ENCODE data around the gene CRISP2. TPM values are rescaled to one million over a fixed set of nuclear protein-coding genes. Genes with fewer than 3 reads are reported as not detected.
"Not testable (repeated sequence)": the region's sequence is repeated elsewhere in the genome, so short reads cannot be mapped to it uniquely, and the experiment has no call there.

Gene CRISP2
- not detected for total RNA-seq
- long read RNA-seq, result 0 reads

GRCh38 chr6:49713346-49713745, at the start of gene CRISP2:
Gene CRISP2 (minus strand): TSS chr6:49713543. CDS start chr6:49709196, 4,347 bp downstream.
- intact Hi-C loops (cut with DNase I), result no loop called here
- no peak for ATAC-seq
- peak; percentile 20 for DNase-seq (ENCODE audit: missing footprints)

- no peak for ATAC-seq
- intact Hi-C loops (cut with DNase I), result no loop called here
- DNase-seq (ENCODE audit: missing footprints), result no peak
These were observed 30.9 kb upstream of the CRISP2 start, which contains the start of gene CRISP3 for GRCh38 chr6:49744259-49744658. Gene CRISP3 (minus strand): TSS chr6:49744388. CDS start chr6:49744367, 21 bp downstream.

DNA sequence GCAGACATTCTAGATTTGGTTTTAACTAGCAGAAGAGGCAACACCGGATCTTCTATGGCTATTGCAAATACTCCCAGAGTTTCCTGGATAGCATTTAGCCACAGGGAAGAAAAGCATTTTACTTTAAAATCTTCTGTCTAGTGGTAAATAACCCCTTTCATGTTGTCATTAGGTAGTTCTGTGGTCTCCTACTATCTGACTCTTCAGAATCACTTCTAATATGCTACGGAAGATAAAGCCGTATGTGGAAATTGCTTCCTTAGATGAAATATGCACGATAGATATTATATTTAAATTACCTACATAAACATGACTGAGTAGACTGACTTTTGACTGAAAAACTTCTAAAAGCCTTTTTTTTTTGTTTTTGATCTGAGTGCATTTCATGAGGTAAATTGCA, 30.1 kb upstream of the CRISP2 start:
- intact Hi-C loops (cut with DNase I), result no loop called here
- DNase-seq (ENCODE audit: missing footprints) (no peak), ATAC-seq (no peak)

DNA sequence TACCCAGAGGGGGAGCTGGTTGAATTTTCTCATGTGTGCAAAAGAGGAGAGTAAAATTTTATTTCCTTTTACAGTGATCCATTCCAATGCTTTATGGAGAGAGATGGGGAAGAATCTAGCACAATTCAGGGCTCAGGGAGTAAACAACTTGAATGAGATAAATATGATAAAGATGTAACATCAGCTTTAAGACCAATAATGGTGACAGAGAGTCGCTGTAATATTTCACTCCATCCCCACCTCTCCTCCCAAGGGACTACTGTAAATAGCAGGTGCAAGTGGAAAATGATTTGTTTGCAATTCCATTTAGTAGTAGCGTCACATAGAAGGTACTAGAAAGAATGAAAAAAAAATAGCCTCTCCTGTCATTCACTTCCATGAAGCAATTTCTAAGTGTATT, 26.1 kb upstream of the CRISP2 start:
- ATAC-seq (no peak), DNase-seq (ENCODE audit: missing footprints) (no peak)
- intact Hi-C loops (cut with DNase I), result no loop called here

GRCh38 chr6:49736017-49736508, 22.7 kb upstream of the CRISP2 start:
- intact Hi-C loops (cut with DNase I), result no loop called here
- no peak for DNase-seq (ENCODE audit: missing footprints)
- ATAC-seq, result no peak

- intact Hi-C loops (cut with DNase I), result no loop called here
- no peak for DNase-seq (ENCODE audit: missing footprints)
- ATAC-seq, result no peak
These were observed 20.3 kb upstream of the CRISP2 start for GRCh38 chr6:49733680-49734079.

DNA sequence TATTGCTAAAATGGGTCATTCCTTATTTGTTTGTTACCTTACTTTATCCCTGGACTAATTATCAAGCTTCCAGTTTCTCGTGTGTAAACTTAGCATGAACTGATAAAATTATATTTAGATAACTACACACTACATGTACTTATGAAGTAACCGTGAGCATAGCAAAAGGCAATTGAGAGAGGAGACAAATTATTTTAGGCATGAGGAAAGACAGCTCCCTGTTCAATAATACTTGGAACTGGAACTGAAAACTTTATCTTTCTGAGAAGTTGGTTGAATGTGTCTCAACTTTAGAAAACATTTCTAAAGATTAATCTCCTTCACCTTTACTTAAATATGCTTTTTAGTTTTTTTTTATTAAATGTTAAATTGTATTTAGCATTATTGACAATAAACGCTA, 19.4 kb upstream of the CRISP2 start:
- intact Hi-C loops (cut with DNase I), result no loop called here

GRCh38 chr6:49730251-49730650, 16.9 kb upstream of the CRISP2 start:
- intact Hi-C loops (cut with DNase I), result no loop called here

More for the DNA sequence above, 19.4 kb upstream of the CRISP2 start:
- DNase-seq (ENCODE audit: missing footprints) (no peak), ATAC-seq (no peak)

GRCh38 chr6:49723917-49724316, 10.6 kb upstream of the CRISP2 start:
- ATAC-seq; intact Hi-C loops (cut with DNase I); DNase-seq (ENCODE audit: missing footprints): not testable (repeated sequence)

More at GRCh38 chr6:49730251-49730650, 16.9 kb upstream of the CRISP2 start:
- DNase-seq (ENCODE audit: missing footprints) (no peak), ATAC-seq (no peak)

GRCh38 chr6:49721297-49721696, 8.0 kb upstream of the CRISP2 start:
- no peak for ATAC-seq
- intact Hi-C loops (cut with DNase I), result no loop called here
- no peak for DNase-seq (ENCODE audit: missing footprints)

DNA sequence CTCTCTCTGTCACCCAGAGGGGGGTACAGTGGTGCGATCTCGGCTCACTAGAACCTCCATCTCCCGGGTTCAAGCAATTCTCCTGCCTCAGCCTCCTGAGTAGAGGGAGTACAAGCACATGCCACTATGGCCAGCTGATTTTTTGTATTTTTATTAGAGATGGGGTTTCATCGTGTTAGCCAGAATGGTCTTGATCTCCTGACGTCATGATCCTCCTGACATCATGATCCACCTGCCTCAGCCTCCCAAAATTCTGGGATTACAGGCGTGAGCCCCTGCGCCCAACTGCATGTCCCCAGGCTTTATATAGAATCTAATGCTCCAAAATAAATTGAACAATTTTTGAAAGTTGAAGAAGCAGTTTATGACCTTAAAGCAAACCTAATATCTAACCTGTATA, 7.0 kb upstream of the CRISP2 start:
- DNase-seq (ENCODE audit: missing footprints), result no peak
- intact Hi-C loops (cut with DNase I), result no loop called here
- no peak for ATAC-seq

- no peak for DNase-seq (ENCODE audit: missing footprints)
- intact Hi-C loops (cut with DNase I), result no loop called here
- ATAC-seq, result no peak
These were observed 14.9 kb downstream of the CRISP2 start for GRCh38 chr6:49698478-49698877.

- intact Hi-C loops (cut with DNase I), result no loop called here
- no peak for ATAC-seq
- DNase-seq (ENCODE audit: missing footprints), result no peak
These were observed 19.8 kb downstream of the CRISP2 start for GRCh38 chr6:49693512-49693911.

DNA sequence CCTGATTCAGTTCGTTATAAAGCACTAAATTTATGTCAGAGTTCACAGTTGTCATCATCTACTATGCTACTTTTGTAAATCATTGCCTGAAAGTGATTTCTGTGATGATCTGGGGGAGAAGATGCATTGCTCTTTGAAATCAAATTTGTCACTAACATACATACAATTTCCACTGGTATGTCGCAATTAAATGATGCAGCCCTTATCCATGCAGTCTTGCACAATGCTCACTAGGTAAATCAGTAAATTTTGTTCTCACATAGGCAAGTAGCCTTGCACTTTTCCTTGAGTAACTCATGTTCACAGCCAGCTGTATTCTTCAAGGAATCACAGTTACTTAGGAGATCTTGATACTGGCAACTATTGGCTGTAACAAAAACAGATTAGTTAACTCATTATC, 20.8 kb downstream of the CRISP2 start:
- intact Hi-C loops (cut with DNase I), result no loop called here
- no peak for DNase-seq (ENCODE audit: missing footprints)
- ATAC-seq, result no peak

GRCh38 chr6:49676671-49677281, 36.6 kb downstream of the CRISP2 start:
- no peak for DNase-seq (ENCODE audit: missing footprints)
- ATAC-seq, result no peak
- intact Hi-C loops (cut with DNase I), result no loop called here

- no peak for ATAC-seq
- intact Hi-C loops (cut with DNase I), result no loop called here
These were observed 37.5 kb downstream of the CRISP2 start for GRCh38 chr6:49675816-49676215.

GRCh38 chr6:49668083-49668511, 45.2 kb downstream of the CRISP2 start:
- DNase-seq (ENCODE audit: missing footprints) (no peak), ATAC-seq (no peak)
- intact Hi-C loops (cut with DNase I), result no loop called here

More at GRCh38 chr6:49675816-49676215, 37.5 kb downstream of the CRISP2 start:
- DNase-seq (ENCODE audit: missing footprints), result no peak

DNA sequence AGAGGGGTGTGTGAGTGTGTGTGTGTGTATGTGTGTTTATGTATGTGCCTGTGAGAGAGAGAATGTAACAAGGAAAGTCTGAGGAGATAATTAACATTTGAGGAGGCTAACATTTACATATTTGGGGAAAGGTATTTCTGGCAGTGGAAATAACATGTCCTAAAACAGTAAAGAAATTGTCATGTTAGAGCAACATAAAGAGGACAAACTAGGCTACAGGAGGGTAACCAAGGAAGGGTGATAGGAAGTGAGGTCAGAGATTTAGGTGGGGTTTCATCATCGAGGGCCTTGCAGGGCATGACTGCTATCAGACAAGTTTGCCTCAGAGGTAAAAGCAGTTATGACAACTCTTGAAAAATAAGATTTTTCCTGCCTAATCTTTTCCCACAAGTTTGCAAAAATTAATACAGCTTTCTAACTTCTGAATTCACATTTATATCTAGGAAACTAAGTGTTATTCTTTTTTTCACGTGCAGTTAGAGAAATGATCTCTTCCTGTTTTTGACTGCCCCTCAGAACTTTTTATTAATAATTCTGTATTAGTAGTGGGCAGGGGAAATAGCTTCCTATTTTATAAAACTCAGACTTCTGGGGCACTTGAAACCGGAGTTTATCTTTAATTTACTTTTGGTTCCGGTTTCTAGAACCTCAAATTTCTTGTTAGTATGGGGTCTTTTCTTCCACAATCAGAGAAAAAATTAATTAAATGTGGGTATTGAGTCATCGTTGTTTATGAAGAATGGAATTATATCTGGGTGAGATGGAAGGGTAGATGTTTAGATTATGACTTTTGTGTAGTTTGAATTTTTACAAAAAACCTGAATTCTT, 46.2 kb downstream of the CRISP2 start:
- DNase-seq (ENCODE audit: missing footprints) (no peak), ATAC-seq (no peak)
- intact Hi-C loops (cut with DNase I), result no loop called here

- ATAC-seq (no peak), DNase-seq (ENCODE audit: missing footprints) (no peak)
- intact Hi-C loops (cut with DNase I), result no loop called here
These were observed 46.9 kb downstream of the CRISP2 start for GRCh38 chr6:49666480-49666879.

DNA sequence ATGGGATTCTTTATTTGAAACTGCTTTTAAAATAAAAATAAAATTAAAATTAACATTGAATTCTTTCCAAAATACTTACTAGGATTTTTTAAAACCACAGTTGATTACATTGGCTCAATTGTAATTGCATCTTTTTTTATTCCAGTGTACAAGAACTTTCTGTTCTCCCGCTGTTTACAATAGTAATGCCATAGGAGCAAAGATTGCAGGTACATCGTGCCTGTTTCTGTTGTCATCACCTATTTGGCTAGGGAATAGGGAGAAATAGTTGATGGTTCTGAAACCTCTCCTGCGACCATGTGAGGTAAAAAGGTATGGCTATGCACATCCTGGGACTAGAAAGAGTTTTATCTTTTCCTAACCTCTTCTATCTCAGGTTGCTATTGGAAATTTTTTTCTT, 48.5 kb downstream of the CRISP2 start:
- intact Hi-C loops (cut with DNase I), result no loop called here
- DNase-seq (ENCODE audit: missing footprints), result no peak
- ATAC-seq, result no peak
